Heart left ventricle (tissue), 13 donors: ENCODE data around the gene LCP1.

ENCODE experiments used
- CTCF ChIP-seq, 12 donors: fragments of 200-600 bp; sonication (generic) in 4 of 12; IDR thresholded peaks; one replicate each; pipeline versions ENCODE4 v1.5.0 to v1.8.0; 2018 to 2022; ENCODE audit warnings: antibody characterized with exemption in 12 of 12, mild to moderate bottlenecking in 5 of 12
- POLR2A ChIP-seq, 2 donors: fragments of 450-650 bp; IDR thresholded peaks; one replicate each; pipeline ENCODE4 v1.6.1; 2017; ENCODE audit warnings: antibody characterized with exemption in 2 of 2, mild to moderate bottlenecking in 2 of 2, moderate library complexity in 2 of 2
- donor health status: ischemic (EF 13 %, LVEDD 7.1; RV severe dilation, severe dysfunction).
- donor health status: DM: no; HTN: yes; CAD: no.
- donor health status: DM: no; HTN: no; CAD: no.
- donor health status: ischemic (EF 25% LVEDD 6.9; RV normal size, moderate dysfunction).
- donor health status: ischemic (EF 25% LVEDD 5.7; RV mildly dilated, moderate dysfunction).
- donor health status: ischemic (EF 35%, LVEDD 5.7; RV mildly dilated, moderate dysfunction).
- donor health status: nonischemic (EF 11% LVEDD 7.7; RV severe dilation, severe dysfunction).
- donor health status: DM: yes; HTN: yes; CAD: no.
- donor health status: PGD.
- donor health status: ischemic (EF 29% LVEDD 5.4; RV normal size, mild dysfunction).
- donor health status: nonischemic (EF 23%, LVEDD 6.1; RV moderate dilation, normal function).

GRCh38 chr13:46152627-46153328 is 29.2 kb downstream of the LCP1 start:
- no peak for TF ChIP-seq POLR2A (IDR thresholded peaks at IDR 0.05)
- no peak for TF ChIP-seq CTCF (IDR thresholded peaks at IDR 0.05)
